Activated naive CD8-positive, alpha-beta T cell treated with anti-CD3 and anti-CD28 coated beads for 36 hours (primary cell): ENCODE measurements around the gene WDR35. TPM values are rescaled to one million over a fixed set of nuclear protein-coding genes. Genes with fewer than 3 reads are reported as not detected.
A peak's percentile ranks its signal among the peaks of the same experiment; 100 is the strongest.

ENCODE experiments used
- DNase-seq: peaks from one replicate; pipeline ENCODE4 v3.0.0; 2021
- H3K27ac Mint-ChIP-seq: one replicate; pipeline ENCODE4 v1.8.0; 2022; ENCODE audit warnings: mild to moderate bottlenecking, moderate library complexity, mixed read lengths
- H3K27me3 Mint-ChIP-seq: one replicate; pipeline ENCODE4 v1.8.0; 2022; ENCODE audit warnings: mild to moderate bottlenecking, mixed read lengths
- H3K36me3 Mint-ChIP-seq: one replicate; pipeline ENCODE4 v1.8.0; 2021; ENCODE audit warnings: mild to moderate bottlenecking, mixed read lengths
- H3K4me1 Mint-ChIP-seq: one replicate; pipeline ENCODE4 v1.8.0; 2021; ENCODE audit warnings: mixed read lengths
- H3K4me3 Mint-ChIP-seq: one replicate; pipeline ENCODE4 v1.8.0; 2022; ENCODE audit warnings: mild to moderate bottlenecking, moderate library complexity, mixed read lengths
- H3K9me3 Mint-ChIP-seq: one replicate; pipeline ENCODE4 v1.8.0; 2022; ENCODE audit warnings: mixed read lengths
- total RNA-seq, 2 experiments: library from RNA; stranded (reverse); gene quantifications; one replicate each; pipeline ENCODE4 v1.2.3, GENCODE V29; 2021

The WDR35 gene
- total RNA-seq, result 10 to 100 TPM; 10.1 to 10.2 TPM

GRCh38 chr2:19989667-19990415, at the start of gene WDR35:
Gene WDR35, minus strand, starts transcription at chr2:19990105. Its CDS starts 90 bp downstream, at chr2:19990015.
- peak within 1 kb of the TSS; percentile 82 for H3K27ac Mint-ChIP-seq
- H3K4me1 Mint-ChIP-seq, result peaks cover 24% of the 10 kb centered on the region
- DNase-seq, result peak; percentile 95
- peak within 1 kb of the TSS; percentile 92 for H3K4me3 Mint-ChIP-seq
- peaks cover 18% of the 10 kb centered on the region for H3K27me3 Mint-ChIP-seq
- H3K9me3 Mint-ChIP-seq, result no peaks in the 10 kb centered on the region
- peaks cover 20% of the 10 kb centered on the region for H3K36me3 Mint-ChIP-seq

DNA sequence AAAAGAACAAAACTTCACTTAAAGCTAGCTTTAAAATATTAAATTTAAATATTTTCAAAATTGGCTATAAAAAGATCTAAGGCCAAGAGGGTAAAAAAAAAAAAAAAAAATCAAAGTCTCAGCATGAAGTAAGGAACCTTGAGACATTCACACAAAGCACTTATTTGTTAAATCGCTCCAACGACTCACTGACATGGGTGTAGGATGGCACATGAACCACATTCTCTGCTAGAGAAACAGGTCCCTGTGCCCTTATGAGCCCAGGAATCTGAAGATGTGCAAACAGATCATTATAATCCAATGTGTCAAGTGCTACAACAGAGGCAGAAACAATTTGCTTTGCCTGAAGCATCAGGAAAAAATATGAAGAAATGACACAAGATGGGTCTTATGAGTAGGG, 47.8 kb upstream of the WDR35 start:
- H3K36me3 Mint-ChIP-seq, result peaks cover 18% of the 10 kb centered on the region
- H3K9me3 Mint-ChIP-seq, result no peaks in the 10 kb centered on the region

DNA sequence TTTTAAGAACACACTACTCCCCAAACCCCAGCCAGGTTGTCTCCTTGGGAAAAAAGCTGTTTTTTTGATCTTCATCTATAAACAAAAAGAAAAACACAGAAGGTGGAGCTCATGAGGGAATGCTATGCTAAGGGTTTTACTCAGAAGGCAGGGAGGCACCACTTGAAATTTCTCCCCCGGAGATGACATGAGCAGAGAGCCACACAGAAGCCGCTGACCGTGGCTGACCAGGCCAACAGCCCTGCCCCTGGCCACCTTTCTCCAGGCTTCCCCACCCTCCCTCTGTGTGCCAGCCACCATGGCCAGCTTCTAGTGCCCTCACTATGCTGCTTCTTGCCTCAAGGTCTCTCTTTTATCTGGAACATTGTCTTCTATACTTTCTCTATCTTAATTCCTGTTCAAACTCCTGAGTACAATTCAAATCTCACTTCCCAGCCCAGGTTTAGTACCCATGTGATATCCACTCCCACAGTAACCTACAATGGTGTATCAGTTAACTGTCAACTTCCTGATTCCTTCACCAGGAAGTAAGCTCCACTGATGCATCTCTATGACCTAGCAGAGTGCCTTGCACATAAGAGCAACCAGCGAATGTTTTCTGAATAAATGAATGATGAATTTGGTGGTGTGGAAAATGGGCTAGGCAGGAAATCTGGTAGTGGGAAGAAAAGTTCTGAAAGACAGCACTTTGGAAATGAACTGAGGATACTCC, 46.2 kb upstream of the WDR35 start:
- no peaks in the 10 kb centered on the region for H3K9me3 Mint-ChIP-seq
- peaks cover 2% of the 10 kb centered on the region for H3K4me1 Mint-ChIP-seq
- no peak overlapping the region for H3K4me3 Mint-ChIP-seq
- DNase-seq, result no peak
- peak overlapping the region; percentile 62 for H3K27ac Mint-ChIP-seq
- peaks cover 29% of the 10 kb centered on the region for H3K36me3 Mint-ChIP-seq
- no peaks in the 10 kb centered on the region for H3K27me3 Mint-ChIP-seq

More for the DNA sequence above, 47.8 kb upstream of the WDR35 start:
- H3K4me3 Mint-ChIP-seq, result no peak overlapping the region
- DNase-seq, result no peak
- no peaks in the 10 kb centered on the region for H3K27me3 Mint-ChIP-seq
- peaks cover 2% of the 10 kb centered on the region for H3K4me1 Mint-ChIP-seq
- H3K27ac Mint-ChIP-seq, result no peak overlapping the region

GRCh38 chr2:20034821-20035220, 44.9 kb upstream of the WDR35 start:
- Mint-ChIP-seq H3K9me3 (peaks cover 3% of the 10 kb centered on the region), H3K27me3 (no peaks in the 10 kb centered on the region), H3K4me1 (peaks cover 2% of the 10 kb centered on the region), H3K4me3 (no peak overlapping the region), H3K27ac (no peak overlapping the region), H3K36me3 (peaks cover 34% of the 10 kb centered on the region)
- no peak for DNase-seq

GRCh38 chr2:20034218-20034617, 44.3 kb upstream of the WDR35 start:
- no peak overlapping the region for H3K4me3 Mint-ChIP-seq
- H3K4me1 Mint-ChIP-seq, result peaks cover 2% of the 10 kb centered on the region
- H3K36me3 Mint-ChIP-seq, result peaks cover 41% of the 10 kb centered on the region

DNA sequence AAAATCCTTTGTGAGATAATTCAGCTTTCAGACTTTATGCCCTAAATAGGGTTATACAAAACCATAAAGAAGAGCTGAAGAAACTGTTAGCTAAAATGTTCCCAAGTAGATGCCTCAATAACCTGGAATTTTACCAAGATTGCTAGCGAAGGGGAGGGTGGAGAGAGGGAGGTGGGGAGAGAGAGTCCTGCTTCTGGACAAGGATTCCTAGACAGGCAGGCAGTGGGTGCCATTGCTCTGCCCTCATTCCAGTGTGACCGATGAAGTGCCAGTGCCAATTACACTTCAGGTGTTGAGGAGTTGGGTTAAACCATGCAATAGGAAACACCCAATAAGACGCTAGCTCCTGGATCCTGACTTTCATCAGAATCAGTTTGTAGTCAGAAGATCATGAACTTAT, 43.4 kb upstream of the WDR35 start:
- no peak for DNase-seq
- Mint-ChIP-seq H3K4me3 (no peak overlapping the region), H3K27me3 (no peaks in the 10 kb centered on the region), H3K9me3 (peaks cover 4% of the 10 kb centered on the region), H3K4me1 (peaks cover 2% of the 10 kb centered on the region), H3K36me3 (peaks cover 48% of the 10 kb centered on the region), H3K27ac (no peak overlapping the region)

More at GRCh38 chr2:20034218-20034617, 44.3 kb upstream of the WDR35 start:
- no peaks in the 10 kb centered on the region for H3K27me3 Mint-ChIP-seq
- peaks cover 4% of the 10 kb centered on the region for H3K9me3 Mint-ChIP-seq
- H3K27ac Mint-ChIP-seq, result no peak overlapping the region
- no peak for DNase-seq

DNA sequence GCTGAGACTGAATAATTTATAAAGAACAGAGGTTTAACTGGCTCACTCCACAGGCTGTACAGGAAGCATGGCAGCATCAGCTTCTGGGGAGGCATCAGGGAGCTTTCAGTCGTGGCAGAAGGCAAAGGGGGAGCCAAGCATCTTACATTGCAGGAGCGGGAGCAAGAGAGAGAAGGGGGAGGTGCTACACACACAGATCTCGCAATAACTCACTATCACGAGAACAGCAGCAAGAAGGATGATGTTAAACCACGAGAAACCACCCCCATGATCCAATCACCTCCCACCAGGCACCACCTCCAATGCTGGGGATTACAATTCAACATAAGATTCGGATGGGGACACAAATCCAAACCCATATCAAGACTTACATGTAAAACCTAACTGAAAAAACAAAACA, 40.3 kb upstream of the WDR35 start:
- H3K4me1 Mint-ChIP-seq, result no peaks in the 10 kb centered on the region
- H3K9me3 Mint-ChIP-seq, result peaks cover 4% of the 10 kb centered on the region
- H3K27ac Mint-ChIP-seq, result no peak overlapping the region
- H3K4me3 Mint-ChIP-seq, result no peak overlapping the region
- peaks cover 50% of the 10 kb centered on the region for H3K36me3 Mint-ChIP-seq
- DNase-seq, result no peak
- no peaks in the 10 kb centered on the region for H3K27me3 Mint-ChIP-seq

DNA sequence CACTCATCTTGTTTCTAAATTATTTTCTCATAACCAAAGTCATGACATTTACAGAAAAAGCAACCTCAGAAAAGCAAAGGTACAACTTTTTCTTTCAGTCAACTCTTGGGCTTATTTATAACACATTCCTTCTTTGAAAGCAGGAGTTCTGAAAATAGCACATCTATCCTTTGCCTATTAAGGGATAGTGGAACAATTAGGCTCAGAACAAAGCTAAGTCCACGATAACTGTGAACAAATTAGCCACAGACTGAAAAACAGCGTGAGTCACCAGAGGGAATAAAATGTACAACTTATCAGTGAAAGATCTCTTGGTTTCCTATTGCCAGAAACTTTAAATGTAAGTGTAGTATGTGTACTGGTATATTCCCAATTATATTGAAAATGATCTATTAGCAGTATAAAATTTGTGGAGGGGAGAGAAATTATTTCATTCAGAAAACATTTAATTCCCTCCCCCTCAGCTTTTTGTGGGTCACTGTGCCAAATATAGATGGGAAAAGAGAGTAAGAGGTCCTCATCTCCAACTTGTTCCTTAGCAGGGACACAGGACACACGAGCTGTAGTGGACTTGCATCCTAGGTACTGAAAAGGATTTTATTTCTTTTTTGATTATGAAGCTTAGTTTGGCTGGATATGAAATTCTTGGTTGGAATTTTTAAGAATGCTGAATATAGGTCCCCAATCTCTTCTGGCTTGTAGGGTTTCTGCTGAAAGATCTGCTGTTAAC, 38.0 kb upstream of the WDR35 start:
- DNase-seq, result no peak
- no peak overlapping the region for H3K4me3 Mint-ChIP-seq
- peaks cover 52% of the 10 kb centered on the region for H3K36me3 Mint-ChIP-seq
- H3K27me3 Mint-ChIP-seq, result no peaks in the 10 kb centered on the region
- H3K9me3 Mint-ChIP-seq, result peaks cover 5% of the 10 kb centered on the region
- no peaks in the 10 kb centered on the region for H3K4me1 Mint-ChIP-seq
- H3K27ac Mint-ChIP-seq, result no peak overlapping the region

DNA sequence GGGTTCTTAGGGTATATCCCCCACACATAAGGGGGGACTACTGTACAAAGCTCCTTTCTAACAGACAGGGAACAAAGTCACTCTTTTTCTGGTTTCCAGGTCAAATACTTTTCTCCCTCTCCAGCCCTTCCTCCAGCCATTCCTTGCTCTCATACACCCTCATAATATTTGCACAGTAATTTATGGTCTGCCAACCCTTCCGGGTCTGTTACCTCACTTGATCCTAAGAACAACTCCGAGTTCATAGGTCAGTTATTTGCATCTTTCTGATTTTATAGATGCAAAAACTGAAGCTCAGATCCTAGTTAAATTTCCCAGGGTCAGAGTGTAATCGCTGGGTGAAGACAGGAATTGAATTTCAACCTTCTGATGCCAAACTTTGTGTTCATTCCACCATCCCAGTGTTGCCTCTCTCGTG, 37.4 kb upstream of the WDR35 start:
- Mint-ChIP-seq H3K4me3 (no peak overlapping the region), H3K36me3 (peaks cover 49% of the 10 kb centered on the region), H3K27me3 (no peaks in the 10 kb centered on the region), H3K9me3 (peaks cover 6% of the 10 kb centered on the region), H3K4me1 (no peaks in the 10 kb centered on the region), H3K27ac (no peak overlapping the region)
- DNase-seq, result no peak

GRCh38 chr2:20025065-20025786, 35.3 kb upstream of the WDR35 start:
- H3K36me3 Mint-ChIP-seq, result peaks cover 47% of the 10 kb centered on the region
- H3K4me1 Mint-ChIP-seq, result no peaks in the 10 kb centered on the region
- H3K27me3 Mint-ChIP-seq, result no peaks in the 10 kb centered on the region
- no peak overlapping the region for H3K27ac Mint-ChIP-seq
- no peak for DNase-seq
- H3K9me3 Mint-ChIP-seq, result peaks cover 18% of the 10 kb centered on the region
- no peak overlapping the region for H3K4me3 Mint-ChIP-seq

GRCh38 chr2:20023688-20024087, 33.8 kb upstream of the WDR35 start:
- H3K27me3 Mint-ChIP-seq, result no peaks in the 10 kb centered on the region
- no peak overlapping the region for H3K4me3 Mint-ChIP-seq
- H3K27ac Mint-ChIP-seq, result no peak overlapping the region
- H3K36me3 Mint-ChIP-seq, result peaks cover 34% of the 10 kb centered on the region
- DNase-seq, result no peak
- H3K9me3 Mint-ChIP-seq, result peaks cover 21% of the 10 kb centered on the region
- H3K4me1 Mint-ChIP-seq, result no peaks in the 10 kb centered on the region

- peaks cover 21% of the 10 kb centered on the region for H3K9me3 Mint-ChIP-seq
- H3K4me1 Mint-ChIP-seq, result no peaks in the 10 kb centered on the region
- H3K36me3 Mint-ChIP-seq, result peaks cover 21% of the 10 kb centered on the region
- H3K27ac Mint-ChIP-seq, result no peak overlapping the region
- DNase-seq, result no peak
- H3K27me3 Mint-ChIP-seq, result no peaks in the 10 kb centered on the region
- H3K4me3 Mint-ChIP-seq, result no peak overlapping the region
Measured at GRCh38 chr2:20021405-20022009, 31.6 kb upstream of the WDR35 start.

GRCh38 chr2:20019747-20020146, 29.8 kb upstream of the WDR35 start:
- H3K4me3 Mint-ChIP-seq, result no peak overlapping the region
- peaks cover 21% of the 10 kb centered on the region for H3K36me3 Mint-ChIP-seq
- peaks cover 2% of the 10 kb centered on the region for H3K27me3 Mint-ChIP-seq
- no peak overlapping the region for H3K27ac Mint-ChIP-seq
- no peak for DNase-seq
- H3K4me1 Mint-ChIP-seq, result no peaks in the 10 kb centered on the region
- H3K9me3 Mint-ChIP-seq, result peaks cover 21% of the 10 kb centered on the region

DNA sequence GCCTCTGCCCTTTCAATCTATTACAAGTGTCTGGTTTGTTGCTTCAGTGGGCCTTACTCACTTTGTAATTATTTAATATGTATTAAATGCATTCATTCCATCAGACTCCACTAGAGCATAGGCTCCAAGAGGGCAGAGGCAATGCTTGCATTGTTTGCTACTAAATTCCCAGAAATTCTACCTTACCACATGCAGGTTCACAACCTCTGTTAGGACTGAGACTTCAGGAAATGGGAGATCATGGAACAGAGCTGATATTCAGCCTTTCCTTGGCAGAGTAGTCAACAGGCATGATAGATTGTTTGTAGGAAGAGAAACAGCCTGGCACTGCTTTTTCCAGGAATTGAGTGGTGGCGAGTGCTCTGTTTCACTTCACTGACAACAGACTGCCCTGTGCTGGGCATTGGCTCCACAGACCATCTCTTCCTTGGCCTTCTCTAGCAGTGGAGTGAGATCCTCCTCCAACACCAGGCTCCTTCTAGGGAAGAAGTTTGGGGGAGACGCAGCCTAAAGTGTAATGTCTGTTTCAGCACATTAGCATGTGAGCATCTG, 28.8 kb upstream of the WDR35 start:
- no peaks in the 10 kb centered on the region for H3K4me1 Mint-ChIP-seq
- peaks cover 27% of the 10 kb centered on the region for H3K9me3 Mint-ChIP-seq
- H3K4me3 Mint-ChIP-seq, result no peak overlapping the region
- peaks cover 17% of the 10 kb centered on the region for H3K36me3 Mint-ChIP-seq
- peaks cover 10% of the 10 kb centered on the region for H3K27me3 Mint-ChIP-seq
- no peak overlapping the region for H3K27ac Mint-ChIP-seq
- no peak for DNase-seq
